Heart left ventricle (tissue), 13 donors: ENCODE results near the gene KIF26B.

ENCODE experiments used
- POLR2A ChIP-seq, 2 donors: fragments of 450-650 bp; IDR thresholded peaks; one replicate each; pipeline ENCODE4 v1.6.1; 2017; ENCODE audit warnings: antibody characterized with exemption in 2 of 2, mild to moderate bottlenecking in 2 of 2, moderate library complexity in 2 of 2
- TF ChIP-seq, protein P1 (sequence below), 12 donors: fragments of 200-600 bp; sonication (generic) in 4 of 12; IDR thresholded peaks; one replicate each; pipeline versions ENCODE4 v1.5.0 to v1.8.0; 2018 to 2022; ENCODE audit warnings: antibody characterized with exemption in 12 of 12, mild to moderate bottlenecking in 5 of 12
- donor health status: ischemic (EF 13 %, LVEDD 7.1; RV severe dilation, severe dysfunction).
- donor health status: DM: no; HTN: yes; CAD: no.
- donor health status: DM: no; HTN: no; CAD: no.
- donor health status: ischemic (EF 25% LVEDD 6.9; RV normal size, moderate dysfunction).
- donor health status: ischemic (EF 25% LVEDD 5.7; RV mildly dilated, moderate dysfunction).
- donor health status: ischemic (EF 35%, LVEDD 5.7; RV mildly dilated, moderate dysfunction).
- donor health status: nonischemic (EF 11% LVEDD 7.7; RV severe dilation, severe dysfunction).
- donor health status: DM: yes; HTN: yes; CAD: no.
- donor health status: PGD.
- donor health status: ischemic (EF 29% LVEDD 5.4; RV normal size, mild dysfunction).
- donor health status: nonischemic (EF 23%, LVEDD 6.1; RV moderate dilation, normal function).

DNA sequence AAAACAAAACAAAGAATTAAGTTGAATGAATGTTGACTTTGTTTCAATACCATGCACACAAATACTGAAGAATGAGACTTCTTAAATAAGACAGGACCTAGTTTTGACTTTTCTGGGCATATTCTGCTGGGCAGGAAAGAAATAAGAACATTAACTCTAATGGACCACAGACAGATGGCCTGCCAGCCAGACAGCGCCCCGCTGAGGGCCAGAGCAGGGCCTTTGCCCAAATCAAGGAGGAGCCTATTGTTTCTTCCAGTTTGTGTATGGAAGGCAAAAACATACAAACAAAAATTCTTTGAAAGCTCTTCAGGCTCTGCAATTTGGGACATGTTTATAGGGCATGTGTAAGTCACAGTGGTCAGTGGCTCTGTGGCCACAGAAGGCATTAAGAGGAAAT is 44.4 kb upstream of the KIF26B start:
- TF ChIP-seq, protein P1, sequence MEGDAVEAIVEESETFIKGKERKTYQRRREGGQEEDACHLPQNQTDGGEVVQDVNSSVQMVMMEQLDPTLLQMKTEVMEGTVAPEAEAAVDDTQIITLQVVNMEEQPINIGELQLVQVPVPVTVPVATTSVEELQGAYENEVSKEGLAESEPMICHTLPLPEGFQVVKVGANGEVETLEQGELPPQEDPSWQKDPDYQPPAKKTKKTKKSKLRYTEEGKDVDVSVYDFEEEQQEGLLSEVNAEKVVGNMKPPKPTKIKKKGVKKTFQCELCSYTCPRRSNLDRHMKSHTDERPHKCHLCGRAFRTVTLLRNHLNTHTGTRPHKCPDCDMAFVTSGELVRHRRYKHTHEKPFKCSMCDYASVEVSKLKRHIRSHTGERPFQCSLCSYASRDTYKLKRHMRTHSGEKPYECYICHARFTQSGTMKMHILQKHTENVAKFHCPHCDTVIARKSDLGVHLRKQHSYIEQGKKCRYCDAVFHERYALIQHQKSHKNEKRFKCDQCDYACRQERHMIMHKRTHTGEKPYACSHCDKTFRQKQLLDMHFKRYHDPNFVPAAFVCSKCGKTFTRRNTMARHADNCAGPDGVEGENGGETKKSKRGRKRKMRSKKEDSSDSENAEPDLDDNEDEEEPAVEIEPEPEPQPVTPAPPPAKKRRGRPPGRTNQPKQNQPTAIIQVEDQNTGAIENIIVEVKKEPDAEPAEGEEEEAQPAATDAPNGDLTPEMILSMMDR (IDR thresholded peaks at IDR 0.05): no peak
- TF ChIP-seq POLR2A (IDR thresholded peaks at IDR 0.05): no peak
